NCI-H1105 (cell line): ENCODE results near the gene NSMF.

Experiments used
- DNase-seq: peaks from one replicate; lab custom pipeline; 2025; lab: John Stamatoyannopoulos, UW

Gene NSMF

GRCh38 chr9:137491735-137492432 is 32.8 kb upstream of the NSMF start:
- no peak for DNase-seq

GRCh38 chr9:137490532-137491186 is 31.5 kb upstream of the NSMF start:
- no peak for DNase-seq

- DNase-seq: no peak
Measured at GRCh38 chr9:137488906-137489305, 29.8 kb upstream of the NSMF start.

- peak; percentile 59 for DNase-seq
Measured at GRCh38 chr9:137488327-137488653, 29.2 kb upstream of the NSMF start.

- DNase-seq: peak; percentile 42
Measured at GRCh38 chr9:137487454-137488326, 28.6 kb upstream of the NSMF start.

- DNase-seq: no peak
Measured at GRCh38 chr9:137486545-137487453, 27.7 kb upstream of the NSMF start.

- no peak for DNase-seq
Measured at GRCh38 chr9:137486141-137486490, 27.0 kb upstream of the NSMF start.

- DNase-seq: no peak
Measured at GRCh38 chr9:137485343-137486140, 26.4 kb upstream of the NSMF start.

GRCh38 chr9:137484551-137485315 is 25.6 kb upstream of the NSMF start:
- DNase-seq: no peak

- no peak for DNase-seq
Measured at GRCh38 chr9:137482094-137482781, 23.1 kb upstream of the NSMF start.

GRCh38 chr9:137480686-137481683 is 21.9 kb upstream of the NSMF start:
- DNase-seq: no peak

GRCh38 chr9:137479892-137480685 is 21.0 kb upstream of the NSMF start:
- no peak for DNase-seq

GRCh38 chr9:137478962-137479861 is 20.1 kb upstream of the NSMF start:
- no peak for DNase-seq

- no peak for DNase-seq
Measured at GRCh38 chr9:137478613-137478961, 19.5 kb upstream of the NSMF start.

GRCh38 chr9:137477778-137478612 is 18.9 kb upstream of the NSMF start:
- DNase-seq: no peak

- no peak for DNase-seq
Measured at GRCh38 chr9:137476856-137477255, 17.7 kb upstream of the NSMF start.
